IMR-90 (cell line): ENCODE measurements around the gene SSH2. TPM values are rescaled to one million over a fixed set of nuclear protein-coding genes. Genes with fewer than 3 reads are reported as not detected.

Experiments
- ATAC-seq: fragments of 200-7000 bp; cut with Tn5 transposase; 2 replicates; pipeline ENCODE4 v1.9.1; 2020; ENCODE audit warnings: low read depth, mild to moderate bottlenecking, moderate library complexity
- BruUV-seq: library from RNA; stranded (reverse); fragments of 400-500 nt; replicated peaks from 2 replicates; lab custom pipeline; 2021; lab: Mats Ljungman, UMichigan
- CTCF ChIA-PET: fragments of 300-600 bp; formaldehyde crosslinking; extraction: SDS; loops from one replicate; lab custom pipeline; 2021; ENCODE audit warnings: antibody characterized with exemption; lab: Yijun Ruan, JAX
- POLR2A ChIA-PET: fragments of 300-600 bp; sonication (Branson Sonifier 250); formaldehyde crosslinking; loops from one replicate; lab custom pipeline; 2022; ENCODE audit warnings: antibody characterized with exemption; ENCODE audit not compliant: unreplicated experiment; lab: Charles Lee
- DNase-seq: peaks from one replicate; pipeline ENCODE4 v3.0.0; 2013
- H2AFZ ChIP-seq: replicated peaks from 2 replicates; pipeline ENCODE3; 2013; ENCODE audit warnings: low read length, mild to moderate bottlenecking; ENCODE audit not compliant: poor library complexity
- H2AK5ac ChIP-seq: 2 replicates; pipeline ENCODE4 v1.6.1; 2013; ENCODE audit warnings: low read depth, low read length, inconsistent platforms
- H2AK9ac ChIP-seq: replicated peaks from 2 replicates; pipeline ENCODE3; 2013; ENCODE audit warnings: mild to moderate bottlenecking, low read depth, low read length, moderate library complexity; ENCODE audit not compliant: poor library complexity
- H2BK120ac ChIP-seq: 2 replicates; pipeline ENCODE4 v1.6.1; 2013; ENCODE audit warnings: low read depth, low read length, inconsistent platforms
- H2BK15ac ChIP-seq: 3 replicates; pipeline ENCODE4 v1.6.1; 2013; ENCODE audit warnings: low read depth, low read length, inconsistent platforms
- H2BK20ac ChIP-seq: 2 replicates; pipeline ENCODE4 v1.6.1; 2013; ENCODE audit warnings: low read depth, mild to moderate bottlenecking, inconsistent platforms, low read length, moderate library complexity
- H2BK5ac ChIP-seq: 2 replicates; pipeline ENCODE4 v1.6.1; 2013; ENCODE audit warnings: mild to moderate bottlenecking, low read depth, low read length, inconsistent platforms; ENCODE audit not compliant: poor library complexity, severe bottlenecking
- H3K14ac ChIP-seq: replicated peaks from 2 replicates; pipeline ENCODE4 v1.6.1; 2013; ENCODE audit warnings: low read depth, low read length, inconsistent platforms
- H3K18ac ChIP-seq: 2 replicates; pipeline ENCODE4 v1.6.1; 2013; ENCODE audit warnings: low read depth, low read length, control low read depth
- H3K23ac ChIP-seq: 2 replicates; pipeline ENCODE4 v1.6.1; 2013; ENCODE audit warnings: low read depth, low read length, inconsistent platforms
- H3K27ac ChIP-seq: 2 replicates; pipeline ENCODE4 v1.5.1; 2013; ENCODE audit warnings: mild to moderate bottlenecking, control low read depth, low read length; ENCODE audit not compliant: insufficient read depth
- H3K27me3 ChIP-seq: 2 replicates; pipeline ENCODE4 v1.6.1; 2013; ENCODE audit warnings: low read length; ENCODE audit not compliant: control insufficient read depth, insufficient read depth
- H3K36me3 ChIP-seq: 2 replicates; pipeline ENCODE4 v1.6.1; 2013; ENCODE audit warnings: low read length, mixed read lengths; ENCODE audit not compliant: control insufficient read depth, insufficient read depth
- H3K4ac ChIP-seq: 2 replicates; pipeline ENCODE4 v1.6.1; 2013; ENCODE audit warnings: low read depth, low read length, inconsistent platforms
- H3K4me1 ChIP-seq: 2 replicates; pipeline ENCODE4 v1.6.1; 2013; ENCODE audit warnings: low read length, mixed read lengths; ENCODE audit not compliant: control insufficient read depth, insufficient read depth
- H3K4me2 ChIP-seq: 2 replicates; pipeline ENCODE4 v1.6.1; 2013; ENCODE audit warnings: low read depth, mild to moderate bottlenecking, control low read depth, low read length, moderate library complexity
- H3K4me3 ChIP-seq: 2 replicates; pipeline ENCODE4 v1.5.1; 2013; ENCODE audit warnings: low read depth, mild to moderate bottlenecking, control low read depth, low read length, moderate library complexity; ENCODE audit not compliant: insufficient read depth
- H3K56ac ChIP-seq: 2 replicates; pipeline ENCODE4 v1.6.1; 2013; ENCODE audit warnings: low read length, inconsistent platforms; ENCODE audit not compliant: insufficient read depth; ENCODE audit errors: extremely low read depth
- H3K79me1 ChIP-seq, 2 experiments: 2 replicates each; pipeline ENCODE4 v1.6.1; 2013; ENCODE audit warnings: low read length in 2 of 2, inconsistent platforms in 1 of 2, low read depth in 1 of 2
- H3K9ac ChIP-seq: 2 replicates; pipeline ENCODE4 v1.6.1; 2013; ENCODE audit warnings: low read depth, low read length, control low read depth
- H3K9me1 ChIP-seq: 2 replicates; pipeline ENCODE4 v1.6.1; 2013; ENCODE audit warnings: low read length, inconsistent platforms; ENCODE audit not compliant: insufficient read depth
- H3K9me3 ChIP-seq: 2 replicates; pipeline ENCODE4 v1.6.1; 2013; ENCODE audit warnings: low read length; ENCODE audit not compliant: control insufficient read depth, insufficient read depth
- H4K20me1 ChIP-seq: 2 replicates; pipeline ENCODE4 v1.6.1; 2013; ENCODE audit warnings: low read length, inconsistent platforms; ENCODE audit not compliant: insufficient read depth
- H4K5ac ChIP-seq: 2 replicates; pipeline ENCODE4 v1.6.1; 2013; ENCODE audit warnings: mild to moderate bottlenecking, low read depth, low read length, control low read depth
- H4K8ac ChIP-seq, 2 experiments: 2 replicates each; pipeline ENCODE4 v1.6.1; 2013; ENCODE audit warnings: low read depth in 2 of 2, low read length in 2 of 2, control low read depth in 1 of 2, inconsistent platforms in 1 of 2
- H4K91ac ChIP-seq: 2 replicates; pipeline ENCODE4 v1.6.1; 2013; ENCODE audit warnings: low read depth, low read length, inconsistent platforms; ENCODE audit not compliant: insufficient read depth
- CHD1 ChIP-seq: IDR thresholded peaks from 2 replicates; pipeline ENCODE4 v1.6.1; 2012; ENCODE audit warnings: low read depth, low read length, improper control_type of control experiment
- MAZ ChIP-seq: IDR thresholded peaks from 2 replicates; pipeline ENCODE4 v1.6.1; 2012; ENCODE audit warnings: low read depth, mild to moderate bottlenecking, low read length, improper control_type of control experiment, moderate library complexity, borderline replicate concordance
- RCOR1 ChIP-seq: IDR thresholded peaks from 2 replicates; pipeline ENCODE4 v1.6.1; 2012; ENCODE audit warnings: mild to moderate bottlenecking, low read length, improper control_type of control experiment; ENCODE audit not compliant: insufficient replicate concordance
- WGBS, 2 experiments: methylation state at CpG; one replicate each; pipeline versions ENCODE4 v1.1.5 to v1.1.7; 2013; ENCODE audit warnings: missing lambda C conversion rate in 2 of 2; ENCODE audit not compliant: insufficient read length in 1 of 2; ENCODE audit errors: extremely low coverage in 2 of 2; 5-methylcytosine and 5-hydroxymethylcytosine counted together
- dilution Hi-C: fragments of 300-500 bp; cut with HindIII; formaldehyde crosslinking; loops from one replicate; pipeline ENCODE4 v1.14.3; 2018; ENCODE audit warnings: low sequenced_read_pairs; ENCODE audit not compliant: unreplicated experiment
- in situ Hi-C: fragments of 300-500 bp; cut with MboI; formaldehyde crosslinking; loops from 3 replicates; pipeline ENCODE4 v1.14.3; 2019; ENCODE audit warnings: low sequenced_read_pairs, inconsistent platforms, mixed read lengths
- intact Hi-C: fragments of 100-400 bp; cut with micrococcal nuclease; formaldehyde crosslinking; loops from 2 replicates; pipeline ENCODE4 v1.10.0; 2022
- polyA plus RNA-seq, 3 experiments: library from polyadenylated mRNA; depleted of rRNA; stranded (reverse); fragments of >200 nt; gene quantifications; 2 replicates each; pipeline ENCODE4 v1.2.3, GENCODE V29; 2012; ENCODE audit warnings: low replicate concordance in 1 of 3
- total RNA-seq: library from RNA; depleted of rRNA; stranded (reverse); fragments of >200 nt; gene quantifications from 2 replicates; pipeline ENCODE4 v1.2.3, GENCODE V29; 2012

Gene SSH2
- total and polyA plus RNA-seq, 2 of the 4 experiments (the other 2 are of a cell fraction): 9.3 TPM

DNA sequence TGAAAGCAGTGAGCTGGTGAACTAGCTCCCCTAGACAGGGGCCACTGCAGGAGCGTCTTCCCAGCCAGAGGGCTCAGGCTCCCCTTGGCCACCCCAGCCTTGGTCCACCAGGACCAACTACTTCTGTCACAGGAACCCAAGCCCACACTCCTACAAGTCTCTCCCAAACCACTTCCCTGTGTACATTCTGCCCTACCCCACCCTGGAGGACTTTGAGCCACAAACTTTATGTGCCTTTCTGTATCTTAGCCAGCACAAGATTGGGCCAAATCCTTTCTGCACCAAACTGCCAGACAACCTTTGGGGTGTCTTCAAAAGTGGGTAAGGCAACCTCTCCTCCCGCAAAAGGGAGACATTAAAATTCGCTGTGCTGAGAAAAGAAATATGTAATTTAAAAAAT lies 43.0 kb upstream of the SSH2 start:
- Histone ChIP-seq H3K4me1 (no peaks in the 10 kb centered on the region), H2AK9ac (no peak overlapping the region), H3K9me3 (no peaks in the 10 kb centered on the region), H3K79me1 (no peaks in the 10 kb centered on the region), H3K4me3 (no peak overlapping the region), H3K4me2 (no peak overlapping the region), H2BK15ac (no peak overlapping the region), H3K4ac (no peak overlapping the region), H3K27ac (no peak overlapping the region), H2BK5ac (no peak overlapping the region), H2BK120ac (no peak overlapping the region), H2AFZ (peak overlapping the region; percentile 32), H2BK20ac (no peak overlapping the region), H3K9ac (no peak overlapping the region), H3K27me3 (no peaks in the 10 kb centered on the region; the same call in 1 of the 2 replicates), H3K14ac (no peak overlapping the region), H3K18ac (no peak overlapping the region), H3K36me3 (no peaks in the 10 kb centered on the region), H4K8ac (no peak overlapping the region), H4K91ac (no peak overlapping the region), H4K20me1 (no peaks in the 10 kb centered on the region), H2AK5ac (no peak overlapping the region), H3K23ac (no peak overlapping the region), H3K56ac (no peak overlapping the region), H3K9me1 (no peaks in the 10 kb centered on the region), H4K5ac (no peak overlapping the region)
- intact Hi-C loops (no loop called here), dilution Hi-C loops (no loop called here), in situ Hi-C loops (no loop called here)
- ATAC-seq (no peak), DNase-seq (no peak)
- TF ChIP-seq RCOR1: no peak
- TF ChIP-seq MAZ: no peak
- no peak for TF ChIP-seq CHD1
- no TSS peak for BruUV-seq
- 20% methylated on average over 1 of the region's 3 CpGs; no CpG with 5 or more reads in 1 of the 2 experiments for WGBS, 2 experiments
- ChIA-PET POLR2A (no interaction called here), CTCF (no interaction called here)
